ENCODE results near the gene CCT4. TPM values are rescaled to one million over a fixed set of nuclear protein-coding genes. Genes with fewer than 3 reads are reported as not detected.
"Not testable (repeated sequence)": the region's sequence is repeated elsewhere in the genome, so short reads cannot be mapped to it uniquely, and the experiment has no call there.

The CCT4 gene
- 261 and 282 TPM in 2 replicates for total RNA-seq

GRCh38 chr2:61888267-61889055, at the start of gene CCT4:
CCT4 (minus strand) TSS chr2:61888656; CDS start chr2:61888507, 149 bp downstream.
- no peak for DNase-seq (ENCODE audit: low read depth, low spot score)

- no peak for DNase-seq (ENCODE audit: low read depth, low spot score)
Measured at GRCh38 chr2:61937886-61938285, 49.4 kb upstream of the CCT4 start.

GRCh38 chr2:61937098-61937497, 48.6 kb upstream of the CCT4 start:
- no peak for DNase-seq (ENCODE audit: low read depth, low spot score)

GRCh38 chr2:61928826-61929461, 40.5 kb upstream of the CCT4 start:
- DNase-seq (ENCODE audit: low read depth, low spot score): no peak

GRCh38 chr2:61926531-61927477, 38.3 kb upstream of the CCT4 start:
- no peak for DNase-seq (ENCODE audit: low read depth, low spot score)

GRCh38 chr2:61924895-61925663, 36.6 kb upstream of the CCT4 start:
- no peak for DNase-seq (ENCODE audit: low read depth, low spot score)

GRCh38 chr2:61922714-61923113, 34.3 kb upstream of the CCT4 start:
- DNase-seq (ENCODE audit: low read depth, low spot score): no peak

- no peak for DNase-seq (ENCODE audit: low read depth, low spot score)
Measured at GRCh38 chr2:61920548-61920947, 32.1 kb upstream of the CCT4 start.

GRCh38 chr2:61914794-61915193, 26.3 kb upstream of the CCT4 start:
- DNase-seq (ENCODE audit: low read depth, low spot score): not testable (repeated sequence)

- DNase-seq (ENCODE audit: low read depth, low spot score): no peak
Measured at GRCh38 chr2:61911510-61911909, 23.1 kb upstream of the CCT4 start.

GRCh38 chr2:61910603-61911002, 22.1 kb upstream of the CCT4 start:
- no peak for DNase-seq (ENCODE audit: low read depth, low spot score)

- DNase-seq (ENCODE audit: low read depth, low spot score): no peak
Measured at GRCh38 chr2:61909116-61909515, 20.7 kb upstream of the CCT4 start.

GRCh38 chr2:61906186-61906470, 17.7 kb upstream of the CCT4 start:
- DNase-seq (ENCODE audit: low read depth, low spot score): no peak

- DNase-seq (ENCODE audit: low read depth, low spot score): no peak
Measured at GRCh38 chr2:61905372-61906185, 17.1 kb upstream of the CCT4 start, which contains the start of gene COMMD1. COMMD1 (plus strand) TSS chr2:61905674; CDS start chr2:61905679, 5 bp downstream.

- no peak for DNase-seq (ENCODE audit: low read depth, low spot score)
Measured at GRCh38 chr2:61900281-61900680, 11.8 kb upstream of the CCT4 start.

- no peak for DNase-seq (ENCODE audit: low read depth, low spot score)
Measured at GRCh38 chr2:61898810-61899209, 10.4 kb upstream of the CCT4 start.

- no peak for DNase-seq (ENCODE audit: low read depth, low spot score)
Measured at GRCh38 chr2:61887717-61888266, 664 bp downstream of the CCT4 start.

- DNase-seq (ENCODE audit: low read depth, low spot score): no peak
Measured at GRCh38 chr2:61885896-61886603, 2.4 kb downstream of the CCT4 start.

- no peak for DNase-seq (ENCODE audit: low read depth, low spot score)
Measured at GRCh38 chr2:61882850-61883249, 5.6 kb downstream of the CCT4 start.
